HUES48 (cell line): ENCODE results near the gene TRIM29.

Experiments used
- H3K27ac ChIP-seq: one replicate; pipeline ENCODE4 v1.7.0; 2013; ENCODE audit warnings: low read depth, low read length, inconsistent platforms
- H3K27me3 ChIP-seq: 2 replicates; pipeline ENCODE4 v1.6.1; 2013; ENCODE audit warnings: mild to moderate bottlenecking, low read length; ENCODE audit not compliant: control insufficient read depth, insufficient read depth
- H3K36me3 ChIP-seq: 2 replicates; pipeline ENCODE4 v1.6.1; 2013; ENCODE audit warnings: low read length; ENCODE audit not compliant: control insufficient read depth, insufficient read depth
- H3K4me1 ChIP-seq: 2 replicates; pipeline ENCODE4 v1.6.1; 2013; ENCODE audit warnings: mild to moderate bottlenecking, low read length; ENCODE audit not compliant: control insufficient read depth, insufficient read depth
- H3K4me3 ChIP-seq: 2 replicates; pipeline ENCODE4 v1.5.1; 2013; ENCODE audit warnings: mild to moderate bottlenecking, low read depth, low read length
- H3K9ac ChIP-seq: 2 replicates; pipeline ENCODE4 v1.6.1; 2013; ENCODE audit warnings: mild to moderate bottlenecking, low read depth, low read length, moderate library complexity
- H3K9me3 ChIP-seq: 2 replicates; pipeline ENCODE4 v1.6.1; 2013; ENCODE audit warnings: low read length; ENCODE audit not compliant: control insufficient read depth, insufficient read depth

The TRIM29 gene

DNA sequence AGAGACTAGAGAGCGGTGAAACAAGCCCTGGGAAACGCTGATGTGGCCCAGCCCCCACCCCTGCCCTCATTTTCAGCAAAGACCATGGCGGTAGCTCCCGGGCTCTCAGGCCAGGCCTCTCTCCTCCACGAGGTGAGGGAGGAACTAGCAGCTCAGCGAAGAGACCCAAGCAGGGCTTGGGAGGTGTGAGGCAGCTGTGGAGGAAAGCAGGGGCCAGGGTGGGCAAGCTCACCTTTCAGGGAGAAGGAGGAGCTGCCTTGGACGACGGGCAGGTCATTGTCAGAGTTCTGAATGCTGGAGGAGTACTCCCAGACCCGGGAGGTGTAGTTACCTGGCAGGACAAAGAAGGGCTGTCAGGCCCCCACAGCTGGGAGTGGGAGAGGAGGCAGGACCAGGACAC is 19.9 kb downstream of the TRIM29 start:
- Histone ChIP-seq H3K9ac (no peak overlapping the region), H3K27ac (no peak overlapping the region), H3K9me3 (no peaks in the 10 kb centered on the region), H3K27me3 (no peaks in the 10 kb centered on the region), H3K4me1 (no peaks in the 10 kb centered on the region), H3K4me3 (no peak overlapping the region), H3K36me3 (no peaks in the 10 kb centered on the region)

DNA sequence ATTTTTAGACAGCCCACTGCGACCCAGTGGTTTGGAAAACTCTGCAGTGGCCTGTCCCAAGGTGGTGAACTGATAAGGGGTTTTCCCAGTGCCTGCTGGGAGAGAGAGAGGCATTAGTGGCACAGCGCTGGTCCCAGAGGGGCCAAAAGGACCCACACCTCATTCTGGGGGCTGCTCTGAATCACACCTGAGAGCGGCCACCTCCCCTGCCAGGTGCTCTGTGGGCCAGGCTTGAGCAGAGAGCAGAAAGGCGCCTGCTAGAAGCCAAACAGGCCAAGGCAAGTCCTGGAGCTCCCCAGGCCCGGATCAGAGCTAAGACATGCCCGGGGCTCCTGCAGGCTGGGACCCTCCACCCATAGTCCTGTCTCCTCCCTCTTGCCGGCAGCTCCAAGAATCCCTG is 20.9 kb downstream of the TRIM29 start:
- no peak overlapping the region for H3K9ac ChIP-seq
- no peaks in the 10 kb centered on the region for H3K4me1 ChIP-seq
- no peaks in the 10 kb centered on the region for H3K27me3 ChIP-seq
- H3K9me3 ChIP-seq = no peaks in the 10 kb centered on the region
- no peak overlapping the region for H3K27ac ChIP-seq
- H3K4me3 ChIP-seq = no peak overlapping the region
- no peaks in the 10 kb centered on the region for H3K36me3 ChIP-seq

DNA sequence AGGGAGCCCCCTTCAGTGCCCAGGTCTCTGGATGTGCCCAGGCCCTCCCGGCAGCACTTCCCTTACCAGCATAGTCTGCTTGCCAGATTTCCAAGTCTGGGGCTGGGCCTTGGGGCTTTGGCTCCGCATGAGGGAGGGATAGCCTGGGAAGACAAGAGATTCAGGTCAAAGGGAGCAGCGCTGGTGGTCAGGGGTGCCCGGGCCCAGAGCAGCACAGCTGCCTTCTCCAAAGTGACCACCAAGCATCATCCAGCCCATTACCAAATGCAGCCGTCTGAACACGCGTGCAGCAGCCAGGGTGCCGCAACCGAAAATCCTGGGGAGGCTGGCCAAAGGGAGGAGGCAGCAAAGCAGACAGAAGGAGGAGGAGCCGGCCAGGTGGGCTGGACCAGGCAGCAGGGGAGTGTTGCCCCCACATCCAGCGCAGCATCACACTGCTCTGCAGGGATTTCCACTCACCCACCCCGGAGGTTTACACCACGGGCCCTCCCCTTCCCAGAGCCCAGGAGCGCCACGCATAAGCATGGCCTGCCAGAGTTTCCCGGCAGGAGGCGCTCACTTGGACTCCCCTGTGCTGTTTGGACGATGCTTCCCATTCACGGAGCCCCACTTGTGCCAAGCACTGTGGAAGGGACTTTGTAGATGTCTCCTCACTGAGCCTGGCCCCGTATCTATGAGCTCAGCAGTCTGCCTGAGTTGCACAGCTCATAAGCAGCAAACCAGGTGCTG is 22.5 kb downstream of the TRIM29 start:
- Histone ChIP-seq H3K27ac (no peak overlapping the region), H3K9ac (no peak overlapping the region), H3K4me1 (no peaks in the 10 kb centered on the region), H3K4me3 (no peak overlapping the region), H3K36me3 (no peaks in the 10 kb centered on the region), H3K9me3 (no peaks in the 10 kb centered on the region), H3K27me3 (no peaks in the 10 kb centered on the region)

DNA sequence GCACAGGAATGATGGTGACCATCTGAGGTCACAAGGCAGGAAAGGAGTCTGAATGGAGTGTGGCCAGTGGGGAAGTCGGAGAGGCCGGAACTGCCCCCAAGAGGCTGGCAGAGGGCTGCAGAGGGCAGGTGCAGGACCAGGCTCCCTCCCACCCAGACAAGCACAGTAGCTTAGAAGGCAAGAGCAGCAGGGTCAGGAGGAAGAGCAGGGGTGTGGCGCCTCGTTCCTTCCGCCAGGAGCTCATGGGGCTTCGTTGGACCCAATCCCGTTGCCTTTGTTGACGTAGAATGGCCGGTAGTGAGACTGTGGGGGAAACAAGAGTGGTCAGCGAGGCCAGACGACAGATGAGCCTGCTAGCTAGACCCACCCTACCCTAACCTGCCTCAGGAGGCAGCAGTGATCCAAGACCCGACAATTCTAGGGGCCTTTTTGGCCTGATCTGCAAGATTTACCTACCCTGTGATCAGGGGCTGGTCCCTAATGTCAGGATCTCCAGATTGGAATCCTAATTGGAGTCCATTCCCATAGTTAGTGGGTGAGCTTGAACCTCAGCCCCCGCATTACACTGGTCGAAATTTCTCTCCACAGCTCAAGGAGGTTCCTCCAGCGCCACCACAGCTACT is 25.6 kb downstream of the TRIM29 start:
- no peaks in the 10 kb centered on the region for H3K4me1 ChIP-seq
- H3K27ac ChIP-seq = no peak overlapping the region
- H3K4me3 ChIP-seq = no peak overlapping the region
- H3K9me3 ChIP-seq = no peaks in the 10 kb centered on the region
- H3K27me3 ChIP-seq = no peaks in the 10 kb centered on the region
- no peaks in the 10 kb centered on the region for H3K36me3 ChIP-seq
- H3K9ac ChIP-seq = no peak overlapping the region

DNA sequence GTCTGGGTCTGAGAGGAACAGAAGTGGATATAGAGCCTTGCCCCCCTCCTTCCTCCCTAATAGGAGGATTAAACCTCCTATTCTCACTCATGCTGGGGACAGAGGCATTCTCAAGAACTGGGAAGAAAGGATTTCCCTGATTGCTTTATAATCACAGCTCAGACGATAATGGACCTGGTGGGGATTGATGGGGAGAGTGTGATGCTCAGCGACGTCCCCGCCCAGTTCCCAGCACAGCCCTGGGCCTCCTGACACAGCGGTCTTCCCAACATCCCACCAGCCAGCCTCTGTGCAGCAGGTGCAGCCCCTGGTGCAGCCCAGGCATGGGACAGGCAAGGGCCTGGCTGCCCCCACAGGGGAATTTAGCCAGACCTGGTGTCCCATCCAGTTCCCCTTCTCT is 28.4 kb downstream of the TRIM29 start:
- Histone ChIP-seq H3K4me1 (0 out of 2 replicates have a peak, but pooled peaks cover 3% of the 10 kb centered on the region), H3K27ac (no peak overlapping the region), H3K9ac (no peak overlapping the region), H3K27me3 (no peaks in the 10 kb centered on the region), H3K4me3 (no peak overlapping the region), H3K36me3 (no peaks in the 10 kb centered on the region), H3K9me3 (no peaks in the 10 kb centered on the region)

DNA sequence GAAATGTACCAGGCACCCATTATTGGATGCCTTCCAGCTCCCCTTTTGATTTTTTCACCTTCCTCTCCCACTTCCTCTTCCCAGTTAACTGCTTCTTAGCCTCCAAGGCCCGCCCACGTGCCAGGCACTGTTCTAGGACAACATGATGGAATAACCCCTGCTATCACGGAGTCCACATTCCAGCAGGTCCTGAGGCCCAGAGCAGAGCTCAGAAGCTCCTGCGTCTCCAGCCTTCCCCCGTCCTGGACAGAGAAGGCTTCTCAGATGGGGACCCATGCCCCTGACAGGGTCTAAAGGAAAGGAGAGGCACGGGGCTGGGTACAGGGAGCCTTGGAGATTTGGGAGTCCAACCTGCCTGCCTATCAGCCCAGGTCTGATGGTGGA is 29.1 kb downstream of the TRIM29 start:
- Histone ChIP-seq H3K36me3 (no peaks in the 10 kb centered on the region), H3K4me3 (no peak overlapping the region), H3K9ac (no peak overlapping the region), H3K4me1 (0 out of 2 replicates have a peak, but pooled peaks cover 3% of the 10 kb centered on the region), H3K9me3 (no peaks in the 10 kb centered on the region), H3K27me3 (no peaks in the 10 kb centered on the region), H3K27ac (no peak overlapping the region)

DNA sequence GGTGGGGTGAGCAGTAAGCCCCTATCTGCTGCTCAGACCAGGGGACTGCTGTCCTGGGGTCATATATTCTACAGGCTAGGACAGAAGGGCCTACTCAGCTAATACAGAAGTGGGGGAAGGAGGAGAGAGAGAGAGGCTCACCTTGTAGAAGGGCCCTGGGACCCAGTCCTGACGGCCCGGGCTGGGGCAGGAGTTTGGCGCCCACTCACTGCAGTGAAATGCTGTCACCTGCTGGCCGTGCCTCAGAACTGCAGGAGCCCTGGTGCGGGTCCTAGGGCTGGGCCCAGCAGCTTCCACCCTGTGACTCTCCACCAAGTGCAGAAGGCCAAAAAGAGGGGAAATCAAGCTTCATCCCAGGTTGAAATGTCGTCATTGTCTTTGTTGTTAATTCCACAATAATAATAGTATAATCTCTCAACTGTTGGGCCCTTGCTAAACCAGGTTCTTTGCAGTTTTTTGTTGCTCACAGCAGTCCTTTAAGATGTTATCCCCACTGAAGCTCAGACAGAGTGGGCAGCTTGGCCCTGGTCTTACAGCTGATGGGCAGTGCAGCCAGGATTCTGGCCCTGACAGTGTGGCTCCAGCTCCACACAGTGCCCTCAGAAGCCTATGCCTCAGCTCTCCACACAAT is 29.6 kb downstream of the TRIM29 start:
- Histone ChIP-seq H3K27ac (no peak overlapping the region), H3K9me3 (no peaks in the 10 kb centered on the region), H3K4me1 (0 out of 2 replicates have a peak, but pooled peaks cover 3% of the 10 kb centered on the region), H3K4me3 (no peak overlapping the region), H3K9ac (no peak overlapping the region), H3K36me3 (no peaks in the 10 kb centered on the region), H3K27me3 (no peaks in the 10 kb centered on the region)

DNA sequence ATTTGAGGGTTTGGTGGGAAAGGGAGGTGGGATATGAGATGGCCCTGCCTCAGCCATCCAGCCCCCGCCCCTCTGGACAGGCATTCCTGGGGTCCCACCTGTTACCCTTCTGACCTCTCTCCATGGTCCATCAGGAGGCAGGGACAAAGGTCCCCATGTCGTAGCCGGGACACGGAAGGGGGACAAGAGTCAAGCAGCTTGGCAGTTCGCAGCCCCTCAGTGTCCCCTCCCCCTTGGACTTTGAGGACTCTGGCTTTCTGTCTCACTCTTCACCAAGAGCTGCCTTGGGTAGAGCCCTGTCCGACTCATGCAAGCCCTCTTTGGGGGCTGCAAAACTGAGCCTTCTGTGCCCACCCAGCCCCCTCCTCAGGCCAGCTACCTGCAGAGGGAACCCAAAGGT is 30.2 kb downstream of the TRIM29 start:
- no peaks in the 10 kb centered on the region for H3K36me3 ChIP-seq
- H3K27ac ChIP-seq = no peak overlapping the region
- no peak overlapping the region for H3K4me3 ChIP-seq
- H3K9me3 ChIP-seq = no peaks in the 10 kb centered on the region
- 0 out of 2 replicates have a peak, but pooled peaks cover 3% of the 10 kb centered on the region for H3K4me1 ChIP-seq
- H3K27me3 ChIP-seq = no peaks in the 10 kb centered on the region
- H3K9ac ChIP-seq = no peak overlapping the region

DNA sequence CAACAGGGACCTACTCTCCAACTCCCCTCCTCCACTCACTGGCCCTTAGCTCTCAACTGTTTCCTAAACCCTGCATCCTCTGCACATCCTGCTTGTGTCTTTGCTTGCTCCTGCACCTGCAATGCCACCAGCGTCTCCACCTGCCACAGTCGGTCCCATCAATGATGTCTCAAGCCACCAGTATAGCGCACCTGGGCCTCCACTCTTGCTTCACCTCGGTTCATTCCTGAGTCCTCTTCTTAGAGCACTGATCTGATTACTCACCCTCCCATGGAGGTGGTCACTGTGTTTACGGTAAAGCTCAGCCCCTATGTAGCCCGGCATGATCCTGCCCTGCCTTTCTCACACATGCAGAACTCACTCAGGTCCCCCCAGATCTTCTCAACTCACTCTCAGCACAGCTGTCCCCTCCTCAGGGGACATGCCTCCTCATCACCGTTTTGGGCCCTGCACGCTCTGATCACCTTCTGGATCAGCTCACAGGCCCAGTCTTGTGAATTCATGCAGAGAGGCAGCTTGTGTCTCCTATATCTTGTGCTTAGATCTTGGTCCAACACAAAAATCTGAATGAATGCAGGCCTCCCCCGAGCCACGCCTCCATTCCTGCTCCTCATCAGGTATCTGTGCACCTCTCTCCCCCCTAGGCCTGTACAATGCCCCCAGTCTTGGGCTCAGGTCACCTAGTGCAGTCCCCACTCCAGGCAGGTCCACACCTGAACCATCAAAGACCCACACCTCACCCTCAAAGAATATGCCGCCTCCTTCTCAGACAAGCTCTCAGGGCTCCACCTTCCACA is 31.4 kb downstream of the TRIM29 start:
- H3K9ac ChIP-seq = no peak overlapping the region
- H3K4me1 ChIP-seq = 0 out of 2 replicates have a peak, but pooled peaks cover 3% of the 10 kb centered on the region
- H3K9me3 ChIP-seq = no peaks in the 10 kb centered on the region
- no peaks in the 10 kb centered on the region for H3K27me3 ChIP-seq
- no peaks in the 10 kb centered on the region for H3K36me3 ChIP-seq
- H3K27ac ChIP-seq = no peak overlapping the region
- H3K4me3 ChIP-seq = no peak overlapping the region

DNA sequence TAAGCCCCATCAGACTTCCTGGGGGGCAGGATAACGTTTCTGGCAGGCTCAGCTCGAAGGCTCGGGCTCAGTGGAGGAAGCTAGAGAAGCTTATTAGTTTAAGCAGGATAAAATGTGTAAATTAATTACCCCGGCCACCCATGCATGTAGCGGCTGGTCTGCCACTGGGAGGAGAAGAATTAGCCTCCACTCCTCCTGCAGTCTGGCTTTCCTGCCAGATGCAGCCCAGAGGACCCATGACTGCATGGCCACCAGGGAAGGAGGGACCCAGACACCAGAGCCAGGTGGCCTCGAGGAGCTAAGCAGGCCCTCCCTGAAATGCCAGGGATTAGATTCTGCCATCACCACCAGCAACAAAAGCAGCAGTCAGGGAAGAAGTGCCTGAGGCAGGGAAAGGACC is 32.3 kb downstream of the TRIM29 start:
- H3K36me3 ChIP-seq = no peaks in the 10 kb centered on the region
- no peak overlapping the region for H3K9ac ChIP-seq
- H3K27me3 ChIP-seq = no peaks in the 10 kb centered on the region
- H3K4me3 ChIP-seq = no peak overlapping the region
- H3K27ac ChIP-seq = no peak overlapping the region
- H3K4me1 ChIP-seq = 0 out of 2 replicates have a peak, but pooled peaks cover 3% of the 10 kb centered on the region
- H3K9me3 ChIP-seq = no peaks in the 10 kb centered on the region
